Endothelial cell of umbilical vein (primary cell): ENCODE results near the gene ZMYM1. TPM values are rescaled to one million over a fixed set of nuclear protein-coding genes. Genes with fewer than 3 reads are reported as not detected.

Source experiments
- BruUV-seq: library from RNA; stranded (reverse); fragments of 400-500 nt; replicated peaks from 2 replicates; lab custom pipeline; 2021; lab: Mats Ljungman, UMichigan
- CTCF ChIA-PET: fragments of 300-600, 350-600 bp; sonication (Branson Sonifier 250); formaldehyde crosslinking; loops from one replicate; lab custom pipeline; 2021; ENCODE audit warnings: antibody characterized with exemption, inconsistent platforms; lab: Charles Lee
- POLR2A ChIA-PET: fragments of 300-600, 350-600 bp; sonication (Branson Sonifier 250); formaldehyde crosslinking; loops from one replicate; lab custom pipeline; 2021; ENCODE audit warnings: antibody characterized with exemption, inconsistent platforms; lab: Charles Lee
- DNase-seq: peaks from one replicate; pipeline ENCODE4 v3.0.0-alpha.2; 2011; ENCODE audit warnings: low read depth, low spot score
- FAIRE-seq: peaks from 2 replicates; lab custom pipeline; 2011; peaks lifted over from hg19 to GRCh38; lab: Jason Lieb, UNC
- H2AFZ ChIP-seq: 2 replicates; pipeline ENCODE4 v1.6.0; 2012; ENCODE audit warnings: low read depth, low read length, control low read depth, inconsistent platforms
- H3K27ac ChIP-seq: 2 replicates; pipeline ENCODE4 v1.5.1; 2011; ENCODE audit warnings: low read depth, mild to moderate bottlenecking, control low read depth, low read length, moderate library complexity; ENCODE audit not compliant: insufficient read depth
- H3K27me3 ChIP-seq, 2 experiments: 2 replicates each; pipeline versions ENCODE4 v1.6.0 to v1.6.1; 2011; ENCODE audit warnings: low read length in 2 of 2, mixed read lengths in 1 of 2; ENCODE audit not compliant: control insufficient read depth in 2 of 2, insufficient read depth in 2 of 2
- H3K36me3 ChIP-seq, 2 experiments: 2 replicates in 1 of 2; 3 replicates in 1 of 2; pipeline ENCODE4 v1.5.1; 2011; ENCODE audit warnings: low read length in 2 of 2, mild to moderate bottlenecking in 1 of 2, moderate library complexity in 1 of 2; ENCODE audit not compliant: control insufficient read depth in 2 of 2, insufficient read depth in 2 of 2; ENCODE audit errors: extremely low read depth in 1 of 2
- H3K4me1 ChIP-seq: 3 replicates; pipeline ENCODE4 v1.5.1; 2011; ENCODE audit warnings: mild to moderate bottlenecking, low read length; ENCODE audit not compliant: control insufficient read depth, insufficient read depth; ENCODE audit errors: extremely low read depth
- H3K4me2 ChIP-seq: 2 replicates; pipeline ENCODE4 v1.6.1; 2011; ENCODE audit warnings: low read length, control low read depth, mixed read lengths; ENCODE audit not compliant: insufficient read depth
- H3K4me3 ChIP-seq, 3 experiments: fragments of 200-600 bp in 1 of 3; sonication (generic), shearing (Covaris generic) in 1 of 3; replicated peaks in 1 of 3; 2 replicates each; pipeline ENCODE4 v1.5.1; 2011 to 2016; ENCODE audit warnings: control low read depth in 3 of 3, low read length in 3 of 3, mild to moderate bottlenecking in 2 of 3, inconsistent platforms in 1 of 3, low read depth in 1 of 3, moderate library complexity in 1 of 3; ENCODE audit not compliant: insufficient read depth in 1 of 3
- H3K79me2 ChIP-seq: 2 replicates; pipeline ENCODE4 v1.6.0; 2012; ENCODE audit warnings: low read length, inconsistent platforms; ENCODE audit not compliant: control insufficient read depth, insufficient read depth
- H3K9ac ChIP-seq: replicated peaks from 2 replicates; pipeline ENCODE3; 2011; ENCODE audit warnings: low read length, control low read depth; ENCODE audit not compliant: insufficient read depth; ENCODE audit errors: extremely low read depth
- H3K9me1 ChIP-seq: replicated peaks from 3 replicates; pipeline ENCODE4 v1.6.0; 2011; ENCODE audit warnings: mild to moderate bottlenecking, low read length; ENCODE audit not compliant: control insufficient read depth, insufficient read depth; ENCODE audit errors: extremely low read depth
- H3K9me3 ChIP-seq: replicated peaks from 2 replicates; pipeline ENCODE4 v1.5.1; 2012; ENCODE audit warnings: low read length, inconsistent platforms; ENCODE audit not compliant: control insufficient read depth, insufficient read depth
- H4K20me1 ChIP-seq: replicated peaks from 2 replicates; pipeline ENCODE3; 2011; ENCODE audit warnings: mild to moderate bottlenecking, low read length; ENCODE audit not compliant: control insufficient read depth, insufficient read depth; ENCODE audit errors: extremely low read depth
- EZH2 ChIP-seq: IDR thresholded peaks from 2 replicates; pipeline ENCODE4 v1.6.1; 2012; ENCODE audit warnings: borderline replicate concordance, low read depth, mild to moderate bottlenecking, moderate library complexity, low read length, inconsistent platforms; ENCODE audit not compliant: severe bottlenecking
- FOS ChIP-seq: IDR thresholded peaks from 2 replicates; pipeline ENCODE4 v1.6.1; 2011; ENCODE audit warnings: mild to moderate bottlenecking, low read length, moderate library complexity, borderline replicate concordance; ENCODE audit not compliant: insufficient read depth
- GATA2 ChIP-seq: IDR thresholded peaks from 2 replicates; pipeline ENCODE4 v1.7.0; 2011; ENCODE audit warnings: low read depth, mild to moderate bottlenecking, moderate library complexity, mixed read lengths, low read length; ENCODE audit not compliant: insufficient read length, insufficient read depth
- JUN ChIP-seq: IDR thresholded peaks from 2 replicates; pipeline ENCODE4 v1.6.1; 2011; ENCODE audit warnings: borderline replicate concordance, low read depth; ENCODE audit not compliant: insufficient read length, insufficient read depth
- MYC ChIP-seq: IDR thresholded peaks from one replicate; pipeline ENCODE4 v1.6.1; 2011; ENCODE audit warnings: mild to moderate bottlenecking, low read depth, low read length
- POLR2A ChIP-seq: IDR thresholded peaks from 2 replicates; pipeline ENCODE4 v1.6.1; 2012; ENCODE audit warnings: low read depth, mild to moderate bottlenecking, control low read depth, low read length
- POLR2AphosphoS5 ChIP-seq: IDR thresholded peaks from 2 replicates; pipeline ENCODE4 v1.6.1; 2012; ENCODE audit warnings: low read depth, mild to moderate bottlenecking, control low read depth, low read length, moderate library complexity; ENCODE audit not compliant: insufficient read depth
- dilution Hi-C: fragments of 300-500 bp; cut with MboI; formaldehyde crosslinking; loops from one replicate; pipeline ENCODE4 v1.15.0; 2019; ENCODE audit warnings: low sequenced_read_pairs; ENCODE audit not compliant: extremely low pct_ligation_motif_present
- intact Hi-C: fragments of 100-400 bp; cut with micrococcal nuclease; formaldehyde crosslinking; loops from one replicate; pipeline ENCODE4 v1.10.0; 2022
- polyA plus RNA-seq, 4 experiments: library from polyadenylated mRNA; depleted of rRNA in 3 of 4; stranded (reverse) in 3 of 4; unstranded in 1 of 4; fragments of >200 nt; gene quantifications; 2 replicates each; pipeline versions ENCODE4 v1.2.1 to v1.2.3, GENCODE V29; 2011 to 2012; ENCODE audit warnings: missing spikeins in 1 of 4
- total RNA-seq: library from RNA; stranded (reverse); gene quantifications from 2 replicates; pipeline ENCODE4 v1.2.3, GENCODE V29; 2021
- TF ChIP-seq, protein P1 (sequence below), 2 donors: IDR thresholded peaks; 1 replicate in 1 of 2; 2 replicates in 1 of 2; pipeline ENCODE4 v1.5.1; 2011; ENCODE audit warnings: low read length in 2 of 2, mild to moderate bottlenecking in 2 of 2, moderate library complexity in 2 of 2, control low read depth in 1 of 2, inconsistent platforms in 1 of 2, low read depth in 1 of 2; ENCODE audit not compliant: insufficient read depth in 1 of 2; ENCODE audit errors: extremely low read depth in 1 of 2
- TF ChIP-seq, protein P2 (sequence below): IDR thresholded peaks from 2 replicates; pipeline ENCODE4 v1.6.1; 2011; ENCODE audit not compliant: insufficient read depth, insufficient read length

ZMYM1 gene
- total and polyA plus RNA-seq, 2 donors (not counting 3 experiments of a cell fraction or from before 2014, with no cell fraction given): 5.8 to 21.4 TPM

DNA sequence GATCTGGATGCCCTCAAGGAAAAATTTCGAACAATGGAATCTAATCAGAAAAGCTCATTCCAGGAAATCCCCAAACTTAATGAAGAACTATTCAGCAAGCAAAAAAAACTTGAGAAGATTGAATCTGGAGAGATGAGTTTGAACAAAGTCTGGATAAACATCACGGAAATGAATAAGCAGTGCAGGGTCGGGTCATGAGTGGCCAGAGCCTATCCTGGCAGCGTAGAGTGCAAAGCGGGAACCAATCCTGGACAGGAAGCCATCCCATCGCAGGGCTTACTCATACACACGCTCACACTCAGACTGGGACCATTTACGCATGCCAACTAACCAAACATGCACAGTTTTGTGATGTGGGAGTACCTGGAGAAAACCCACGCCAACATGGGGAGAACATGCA is 43.1 kb downstream of the ZMYM1 start:
- H3K9me1 ChIP-seq: no peaks in the 10 kb centered on the region
- no peak overlapping the region for H3K27ac ChIP-seq
- no peak overlapping the region for H2AFZ ChIP-seq
- DNase-seq: peak; percentile 60
- no peaks in the 10 kb centered on the region for H3K79me2 ChIP-seq
- BruUV-seq: no TSS peak
- H3K9ac ChIP-seq: no peak overlapping the region
- ChIA-PET POLR2A (no interaction called here), CTCF (interaction anchor here (0.7 to 1.6 kb wide), 3 partner anchors 9 to 137 kb away, joined by 3 to 4 read pairs (median 3); partner anchors contain the start of gene TMEM35B)
- intact Hi-C loops (no loop called here), dilution Hi-C loops (no loop called here)
- H3K36me3 ChIP-seq: no peaks in the 10 kb centered on the region
- peaks cover 6% of the 10 kb centered on the region for H3K4me1 ChIP-seq
- TF ChIP-seq, protein P1, sequence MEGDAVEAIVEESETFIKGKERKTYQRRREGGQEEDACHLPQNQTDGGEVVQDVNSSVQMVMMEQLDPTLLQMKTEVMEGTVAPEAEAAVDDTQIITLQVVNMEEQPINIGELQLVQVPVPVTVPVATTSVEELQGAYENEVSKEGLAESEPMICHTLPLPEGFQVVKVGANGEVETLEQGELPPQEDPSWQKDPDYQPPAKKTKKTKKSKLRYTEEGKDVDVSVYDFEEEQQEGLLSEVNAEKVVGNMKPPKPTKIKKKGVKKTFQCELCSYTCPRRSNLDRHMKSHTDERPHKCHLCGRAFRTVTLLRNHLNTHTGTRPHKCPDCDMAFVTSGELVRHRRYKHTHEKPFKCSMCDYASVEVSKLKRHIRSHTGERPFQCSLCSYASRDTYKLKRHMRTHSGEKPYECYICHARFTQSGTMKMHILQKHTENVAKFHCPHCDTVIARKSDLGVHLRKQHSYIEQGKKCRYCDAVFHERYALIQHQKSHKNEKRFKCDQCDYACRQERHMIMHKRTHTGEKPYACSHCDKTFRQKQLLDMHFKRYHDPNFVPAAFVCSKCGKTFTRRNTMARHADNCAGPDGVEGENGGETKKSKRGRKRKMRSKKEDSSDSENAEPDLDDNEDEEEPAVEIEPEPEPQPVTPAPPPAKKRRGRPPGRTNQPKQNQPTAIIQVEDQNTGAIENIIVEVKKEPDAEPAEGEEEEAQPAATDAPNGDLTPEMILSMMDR (IDR thresholded peaks at IDR 0.05; ENCODE audit: extremely low read depth in 1 of 2, insufficient read depth in 1 of 2, low read depth in 1 of 2, low read length in 2 of 2): no peak
- TF ChIP-seq FOS: peak; percentile 31
- TF ChIP-seq GATA2: peak; percentile 71
- TF ChIP-seq JUN: no peak
- no peaks in the 10 kb centered on the region for H4K20me1 ChIP-seq
- no peak overlapping the region for H3K4me2 ChIP-seq
- no peaks in the 10 kb centered on the region for H3K27me3 ChIP-seq
- H3K9me3 ChIP-seq: no peaks in the 10 kb centered on the region
- H3K4me3 ChIP-seq: no peak overlapping the region
- FAIRE-seq: peak; percentile 98

DNA sequence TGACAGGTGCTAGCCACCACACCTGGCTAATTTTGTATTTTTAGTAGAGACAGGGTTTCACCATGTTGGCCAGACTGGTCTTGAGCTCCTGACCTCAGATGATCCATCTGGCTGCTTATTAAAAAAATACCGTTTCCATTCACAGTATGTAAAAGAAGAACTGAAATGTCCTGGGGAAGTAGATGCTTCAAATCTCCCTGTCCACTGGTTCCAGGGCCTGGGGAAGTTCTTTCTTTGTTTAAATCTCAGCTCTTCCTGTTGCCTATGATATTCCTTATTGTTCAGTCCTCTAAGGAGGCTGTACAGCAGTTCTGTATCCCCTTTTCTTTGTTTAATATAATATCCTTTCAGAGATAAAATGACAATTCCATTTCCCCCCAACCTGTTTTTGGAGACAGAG is 47.4 kb downstream of the ZMYM1 start:
- Histone ChIP-seq H3K9me1 (no peaks in the 10 kb centered on the region), H3K36me3 (no peaks in the 10 kb centered on the region), H3K27me3 (no peaks in the 10 kb centered on the region), H4K20me1 (no peaks in the 10 kb centered on the region), H3K4me3 (no peak overlapping the region), H2AFZ (no peak overlapping the region), H3K79me2 (no peaks in the 10 kb centered on the region), H3K9me3 (no peaks in the 10 kb centered on the region), H3K9ac (no peak overlapping the region), H3K4me2 (no peak overlapping the region), H3K4me1 (peaks cover 3% of the 10 kb centered on the region), H3K27ac (no peak overlapping the region)
- TF ChIP-seq, protein P2, sequence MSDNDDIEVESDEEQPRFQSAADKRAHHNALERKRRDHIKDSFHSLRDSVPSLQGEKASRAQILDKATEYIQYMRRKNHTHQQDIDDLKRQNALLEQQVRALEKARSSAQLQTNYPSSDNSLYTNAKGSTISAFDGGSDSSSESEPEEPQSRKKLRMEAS: no peak
- TF ChIP-seq JUN (no peak), POLR2AphosphoS5 (no peak), FOS (no peak), POLR2A (no peak), GATA2 (no peak), MYC (no peak), EZH2 (no peak)
- TF ChIP-seq, protein P1 (IDR thresholded peaks at IDR 0.05; ENCODE audit: extremely low read depth in 1 of 2, insufficient read depth in 1 of 2, low read depth in 1 of 2, low read length in 2 of 2): no peak
- DNase-seq (no peak), FAIRE-seq (no peak)
- POLR2A ChIA-PET: no interaction called here
- dilution Hi-C loops (no loop called here), intact Hi-C loops (no loop called here)
- CTCF ChIA-PET: no interaction called here
- no TSS peak for BruUV-seq
